Right atrium auricular region (tissue), 2 donors: ENCODE data around the gene PGM2. TPM values are rescaled to one million over a fixed set of nuclear protein-coding genes. Genes with fewer than 3 reads are reported as not detected.

Experiments used
- DNase-seq: peaks from one replicate; pipeline ENCODE4 v3.0.0-alpha.2; 2019; ENCODE audit warnings: low spot score
- H3K27ac ChIP-seq, 2 donors: fragments of 200-600 bp; sonication (generic); 1 replicate in 1 of 2; 2 replicates in 1 of 2; pipeline ENCODE4 v1.5.1; 2016 to 2019
- H3K27me3 ChIP-seq, 2 donors: fragments of 200-600 bp; sonication (generic); one replicate each; pipeline versions ENCODE4 v1.5.1 to v1.6.0; 2017 to 2019
- H3K36me3 ChIP-seq: fragments of 200-600 bp; sonication (generic); one replicate; pipeline ENCODE4 v1.5.1; 2016
- H3K4me1 ChIP-seq, 2 donors: fragments of 200-600 bp; sonication (generic); one replicate each; pipeline versions ENCODE4 v1.5.1 to v1.6.0; 2017 to 2019
- H3K4me3 ChIP-seq, 2 donors: fragments of 200-600 bp; sonication (generic); 1 replicate in 1 of 2; 2 replicates in 1 of 2; pipeline ENCODE4 v1.5.1; 2017 to 2019; ENCODE audit warnings: mild to moderate bottlenecking in 1 of 2, moderate library complexity in 1 of 2
- H3K9me3 ChIP-seq, 2 donors: fragments of 200-600 bp; sonication (generic); one replicate each; pipeline ENCODE4 v1.5.1; 2019
- CTCF ChIP-seq, 2 donors: fragments of 200-600 bp; sonication (generic); IDR thresholded peaks; one replicate each; pipeline ENCODE4 v1.5.1; 2019; ENCODE audit warnings: antibody characterized with exemption in 2 of 2
- total RNA-seq, 2 donors: library from RNA; depleted of rRNA; stranded (reverse); fragments of >200 nt; gene quantifications; one replicate each; pipeline ENCODE4 v1.1.0, GENCODE V29; 2016

PGM2 gene
- total RNA-seq, 2 donors from 2014 or later: 10.7 to 11.7 TPM

- Histone ChIP-seq H3K36me3 (peaks cover 12% of the 10 kb centered on the region), H3K27me3 (no peaks in the 10 kb centered on the region), H3K27ac (peak overlapping the region in 1 of 2 donors; percentile 6), H3K4me3 (no peak overlapping the region), H3K4me1 (peaks cover 0 to 30% of the 10 kb centered on the region in 2 donors), H3K9me3 (no peaks in the 10 kb centered on the region)
- no peak for TF ChIP-seq CTCF (IDR thresholded peaks at IDR 0.05)
- DNase-seq: no peak
These were observed 2.4 kb downstream of the PGM2 start for GRCh38 chr4:37828843-37829242.

GRCh38 chr4:37830640-37831039, 4.2 kb downstream of the PGM2 start:
- Histone ChIP-seq H3K4me3 (no peak overlapping the region), H3K27me3 (no peaks in the 10 kb centered on the region), H3K36me3 (peaks cover 15% of the 10 kb centered on the region), H3K4me1 (peaks cover 0 to 30% of the 10 kb centered on the region in 2 donors), H3K9me3 (no peaks in the 10 kb centered on the region), H3K27ac (peak overlapping the region in 1 of 2 donors; percentile 4)
- TF ChIP-seq CTCF (IDR thresholded peaks at IDR 0.05): no peak
- DNase-seq: no peak

GRCh38 chr4:37835031-37835430, 8.5 kb downstream of the PGM2 start:
- Histone ChIP-seq H3K4me1 (peaks cover 0 to 20% of the 10 kb centered on the region in 2 donors), H3K4me3 (no peak overlapping the region), H3K27ac (no peak overlapping the region), H3K9me3 (no peaks in the 10 kb centered on the region), H3K27me3 (no peaks in the 10 kb centered on the region), H3K36me3 (peaks cover 40% of the 10 kb centered on the region)
- no peak for TF ChIP-seq CTCF (IDR thresholded peaks at IDR 0.05)
- DNase-seq: no peak

- Histone ChIP-seq H3K36me3 (peaks cover 41% of the 10 kb centered on the region), H3K4me1 (peaks cover 0 to 15% of the 10 kb centered on the region in 2 donors), H3K4me3 (no peak overlapping the region), H3K9me3 (no peaks in the 10 kb centered on the region), H3K27ac (no peak overlapping the region), H3K27me3 (no peaks in the 10 kb centered on the region)
- no peak for DNase-seq
- no peak for TF ChIP-seq CTCF (IDR thresholded peaks at IDR 0.05)
These were observed 9.3 kb downstream of the PGM2 start for GRCh38 chr4:37835806-37836205.

- H3K27ac ChIP-seq: no peak overlapping the region
- H3K4me3 ChIP-seq: no peak overlapping the region
- H3K4me1 ChIP-seq: peaks cover 0 to 15% of the 10 kb centered on the region in 2 donors
- no peak for DNase-seq
- peaks cover 41% of the 10 kb centered on the region for H3K36me3 ChIP-seq
- TF ChIP-seq CTCF (IDR thresholded peaks at IDR 0.05): no peak
- H3K27me3 ChIP-seq: no peaks in the 10 kb centered on the region
- H3K9me3 ChIP-seq: no peaks in the 10 kb centered on the region
These were observed 9.8 kb downstream of the PGM2 start for GRCh38 chr4:37836274-37836673.

GRCh38 chr4:37836838-37837440, 10.5 kb downstream of the PGM2 start:
- no peaks in the 10 kb centered on the region for H3K9me3 ChIP-seq
- no peaks in the 10 kb centered on the region for H3K27me3 ChIP-seq
- H3K36me3 ChIP-seq: peaks cover 41% of the 10 kb centered on the region
- peaks cover 0 to 15% of the 10 kb centered on the region in 2 donors for H3K4me1 ChIP-seq
- H3K27ac ChIP-seq: peak overlapping the region in 1 of 2 donors; percentile 35
- no peak for DNase-seq
- no peak for TF ChIP-seq CTCF (IDR thresholded peaks at IDR 0.05)
- no peak overlapping the region for H3K4me3 ChIP-seq
